A549 treated with CpdA at 1 μM for 4 hours (cell line): Measurements from ENCODE around the gene SOCS2. TPM values are rescaled to one million over a fixed set of nuclear protein-coding genes. Genes with fewer than 3 reads are reported as not detected.

Source experiments
- total RNA-seq: library from RNA; stranded (reverse); fragments of 200-300 nt; extraction: Qiagen RNA extraction; gene quantifications from 5 replicates; pipeline ENCODE4 v1.2.3, GENCODE V29; 2022; ENCODE audit warnings: low read depth

The SOCS2 gene
- total RNA-seq = 23.4 to 30.0 TPM (median 26.5 TPM) in 5 replicates

GRCh38 chr12:93571925-93572711 lies at the start of gene SOCS2:
TSS of gene SOCS2 (plus strand) at chr12:93572675. CDS start at chr12:93572898, 223 bp downstream.

Other genes with a start within 250 kb of the SOCS2 start
- gene NUDT4, start 194.8 kb upstream of the SOCS2 start, total RNA-seq = 28.3 to 30.3 TPM (median 30.0 TPM) in 5 replicates
- 151 to 207 TPM (median 161 TPM) in 5 replicates for gene UBE2N, start 130.7 kb upstream of the SOCS2 start, total RNA-seq
- gene MRPL42, start 105.2 kb upstream of the SOCS2 start, total RNA-seq = 50.6 to 65.5 TPM (median 54.6 TPM) in 5 replicates
- 10.4 to 13.9 TPM (median 11.1 TPM) in 5 replicates for gene CRADD, start 104.7 kb downstream of the SOCS2 start, total RNA-seq